HG03108 (cell line): ENCODE results near the gene ZNF883.

Source experiments
- ATAC-seq: cut with Tn5 transposase; IDR thresholded peaks from one replicate; pipeline ENCODE4 v1.9.1; 2021; ENCODE audit warnings: moderate library complexity; ENCODE audit not compliant: unreplicated experiment

Gene ZNF883

GRCh38 chr9:112921549-112921948, 90.4 kb downstream of the ZNF883 start:
- no peak for ATAC-seq

GRCh38 chr9:112917987-112918362, 94.0 kb downstream of the ZNF883 start:
- ATAC-seq: no peak

GRCh38 chr9:112917047-112917986, 94.7 kb downstream of the ZNF883 start:
- no peak for ATAC-seq

- no peak for ATAC-seq
Observed at GRCh38 chr9:112914524-112914923, 97.5 kb downstream of the ZNF883 start.

- no peak for ATAC-seq
Observed at GRCh38 chr9:112913326-112913725, 98.7 kb downstream of the ZNF883 start.

- ATAC-seq: no peak
Observed at GRCh38 chr9:112912636-112913035, 99.4 kb downstream of the ZNF883 start.

- ATAC-seq: no peak
Observed at GRCh38 chr9:112911736-112912135, 100.3 kb downstream of the ZNF883 start.
